HEK293 (cell line): ENCODE results near the gene ST8SIA5.

Experiments used
- CTCF ChIA-PET: fragments of 350-600 bp; formaldehyde crosslinking; extraction: SDS; loops from one replicate; lab custom pipeline; 2021; ENCODE audit warnings: antibody characterized with exemption; lab: Yijun Ruan, JAX
- POLR2A ChIA-PET: fragments of 300-600 bp; formaldehyde crosslinking; extraction: SDS; loops from one replicate; lab custom pipeline; 2020; ENCODE audit warnings: antibody characterized with exemption, inconsistent platforms; lab: Yijun Ruan, JAX
- H3K27ac ChIP-seq: fragments of 200-500 bp; sonication (Bioruptor generic); 2 replicates; pipeline ENCODE4 v1.5.1; 2014; ENCODE audit warnings: low read depth, low read length, control low read depth, inconsistent platforms; ENCODE audit errors: extremely low read depth
- H3K36me3 ChIP-seq, 2 experiments: fragments of 200-500 bp in 1 of 2; sonication (Bioruptor generic) in 1 of 2; 1 replicate in 1 of 2; 2 replicates in 1 of 2; pipeline ENCODE4 v1.5.1; 2014 to 2017; ENCODE audit warnings: inconsistent platforms in 2 of 2, low read length in 2 of 2; ENCODE audit not compliant: control insufficient read depth in 2 of 2, insufficient read depth in 1 of 2
- H3K4me1 ChIP-seq: fragments of 200-500 bp; sonication (Bioruptor generic); 2 replicates; pipeline ENCODE4 v1.5.1; 2014; ENCODE audit warnings: mild to moderate bottlenecking, low read length, inconsistent platforms; ENCODE audit not compliant: control insufficient read depth, insufficient read depth
- H3K4me3 ChIP-seq: 2 replicates; pipeline ENCODE4 v1.5.1; 2011; ENCODE audit warnings: low read depth, mild to moderate bottlenecking, control low read depth, low read length, moderate library complexity
- H3K9me3 ChIP-seq: fragments of 200-500 bp; sonication (Bioruptor generic); 2 replicates; pipeline ENCODE4 v1.5.1; 2014; ENCODE audit warnings: low read depth, low read length, inconsistent platforms; ENCODE audit not compliant: control insufficient read depth, insufficient read depth
- GFI1B ChIP-seq: fragments of 450-650 bp; formaldehyde crosslinking; IDR thresholded peaks from 2 replicates; pipeline ENCODE4 v1.5.1; 2016; ENCODE audit warnings: missing biosample characterization, missing genetic modification characterization
- GLIS2 ChIP-seq: fragments of 450-650 bp; formaldehyde crosslinking; IDR thresholded peaks from 2 replicates; pipeline ENCODE4 v1.5.1; 2016; ENCODE audit warnings: missing biosample characterization, missing genetic modification characterization
- HOXC10 ChIP-seq: sonication (generic); formaldehyde crosslinking; IDR thresholded peaks from 2 replicates; pipeline ENCODE4 v1.8.1; 2023; ENCODE audit warnings: mild to moderate bottlenecking, missing genetic modification reagents
- KLF16 ChIP-seq: fragments of 450-650 bp; formaldehyde crosslinking; IDR thresholded peaks from 2 replicates; pipeline ENCODE4 v1.5.1; 2017; ENCODE audit warnings: missing biosample characterization, missing genetic modification characterization
- MYNN ChIP-seq: fragments of 450-650 bp; formaldehyde crosslinking; IDR thresholded peaks from 2 replicates; pipeline ENCODE4 v1.5.1; 2016; ENCODE audit warnings: missing biosample characterization, missing genetic modification characterization, borderline replicate concordance
- RBAK ChIP-seq: fragments of 450-650 bp; formaldehyde crosslinking; IDR thresholded peaks from 2 replicates; pipeline ENCODE4 v1.5.1; 2016; ENCODE audit warnings: missing biosample characterization, missing genetic modification characterization
- ZBTB17 ChIP-seq: fragments of 450-650 bp; formaldehyde crosslinking; IDR thresholded peaks from 2 replicates; pipeline ENCODE4 v1.5.1; 2016; ENCODE audit warnings: missing biosample characterization, missing genetic modification characterization
- ZEB2 ChIP-seq: fragments of 450-650 bp; formaldehyde crosslinking; IDR thresholded peaks from 2 replicates; pipeline ENCODE4 v1.5.1; 2016; ENCODE audit warnings: missing biosample characterization, missing genetic modification characterization
- ZNF121 ChIP-seq: fragments of 450-650 bp; formaldehyde crosslinking; IDR thresholded peaks from 2 replicates; pipeline ENCODE4 v1.5.1; 2016; ENCODE audit warnings: missing biosample characterization, missing genetic modification characterization
- ZNF132 ChIP-seq: fragments of 450-650 bp; formaldehyde crosslinking; IDR thresholded peaks from 2 replicates; pipeline ENCODE4 v1.5.1; 2017; ENCODE audit warnings: missing biosample characterization, missing genetic modification characterization, borderline replicate concordance
- ZNF184 ChIP-seq: fragments of 450-650 bp; IDR thresholded peaks from 2 replicates; pipeline ENCODE4 v1.5.1; 2018; ENCODE audit warnings: missing biosample characterization, mild to moderate bottlenecking, missing genetic modification characterization
- ZNF214 ChIP-seq: fragments of 450-650 bp; formaldehyde crosslinking; IDR thresholded peaks from 2 replicates; pipeline ENCODE4 v1.5.1; 2017; ENCODE audit warnings: missing biosample characterization, mild to moderate bottlenecking, missing genetic modification characterization, borderline replicate concordance
- ZNF311 ChIP-seq: fragments of 450-650 bp; formaldehyde crosslinking; IDR thresholded peaks from 2 replicates; pipeline ENCODE4 v1.5.1; 2017; ENCODE audit warnings: missing biosample characterization, missing genetic modification characterization, borderline replicate concordance
- ZNF707 ChIP-seq: fragments of 450-650 bp; formaldehyde crosslinking; IDR thresholded peaks from 2 replicates; pipeline ENCODE4 v1.5.1; 2016; ENCODE audit warnings: missing biosample characterization, missing genetic modification characterization
- ZNF776 ChIP-seq: fragments of 450-650 bp; formaldehyde crosslinking; IDR thresholded peaks from 2 replicates; pipeline ENCODE4 v1.5.0; 2017; ENCODE audit warnings: missing biosample characterization, missing genetic modification characterization, borderline replicate concordance
- ZNF830 ChIP-seq: fragments of 450-650 bp; IDR thresholded peaks from 2 replicates; pipeline ENCODE4 v1.5.0; 2018; ENCODE audit warnings: missing biosample characterization, missing genetic modification characterization, low read depth, mild to moderate bottlenecking, moderate library complexity
- TF ChIP-seq, protein P1 (sequence below): fragments of 450-650 bp; formaldehyde crosslinking; IDR thresholded peaks from 2 replicates; pipeline ENCODE4 v1.5.1; 2016; ENCODE audit warnings: missing biosample characterization, missing genetic modification characterization
- TF ChIP-seq, protein P2 (sequence below): fragments of 450-650 bp; formaldehyde crosslinking; IDR thresholded peaks from 2 replicates; pipeline ENCODE4 v1.5.1; 2016; ENCODE audit warnings: missing biosample characterization, missing genetic modification characterization
- TF ChIP-seq, protein P3 (sequence below): fragments of 450-650 bp; formaldehyde crosslinking; IDR thresholded peaks from 2 replicates; pipeline ENCODE4 v1.5.1; 2016; ENCODE audit warnings: missing biosample characterization, missing genetic modification characterization, borderline replicate concordance
- TF ChIP-seq, protein P4 (sequence below): fragments of 450-650 bp; formaldehyde crosslinking; IDR thresholded peaks from 2 replicates; pipeline ENCODE4 v1.5.1; 2017; ENCODE audit warnings: missing biosample characterization, mild to moderate bottlenecking, missing genetic modification characterization, moderate library complexity
- TF ChIP-seq, protein P5 (sequence below): fragments of 450-650 bp; formaldehyde crosslinking; IDR thresholded peaks from 2 replicates; pipeline ENCODE4 v1.5.1; 2017; ENCODE audit warnings: missing biosample characterization, missing genetic modification characterization
- TF ChIP-seq, protein P6 (sequence below): fragments of 450-650 bp; formaldehyde crosslinking; IDR thresholded peaks from 2 replicates; pipeline ENCODE4 v1.5.1; 2016; ENCODE audit warnings: missing biosample characterization, missing genetic modification characterization

Gene ST8SIA5

DNA sequence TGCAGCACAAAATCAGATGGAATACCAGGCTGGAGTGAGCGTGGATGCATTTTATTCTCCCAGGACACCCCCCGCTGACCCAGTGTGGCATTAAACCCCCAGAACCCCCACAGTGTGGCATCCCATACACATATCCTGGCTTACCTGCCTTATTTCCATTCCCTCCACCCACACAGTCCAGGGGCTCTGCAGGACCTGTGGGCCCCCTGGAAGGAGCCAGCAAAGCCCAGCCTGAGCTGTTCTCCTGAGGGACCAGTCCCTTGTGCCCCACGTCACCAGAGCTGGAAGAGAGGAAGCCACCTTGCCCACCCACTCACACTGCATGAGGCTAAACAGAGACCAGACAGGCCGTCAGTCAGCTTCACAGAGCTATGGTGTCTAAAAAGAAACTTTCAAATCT is 20.1 kb downstream of the ST8SIA5 start (continued):
- TF ChIP-seq, protein P1, sequence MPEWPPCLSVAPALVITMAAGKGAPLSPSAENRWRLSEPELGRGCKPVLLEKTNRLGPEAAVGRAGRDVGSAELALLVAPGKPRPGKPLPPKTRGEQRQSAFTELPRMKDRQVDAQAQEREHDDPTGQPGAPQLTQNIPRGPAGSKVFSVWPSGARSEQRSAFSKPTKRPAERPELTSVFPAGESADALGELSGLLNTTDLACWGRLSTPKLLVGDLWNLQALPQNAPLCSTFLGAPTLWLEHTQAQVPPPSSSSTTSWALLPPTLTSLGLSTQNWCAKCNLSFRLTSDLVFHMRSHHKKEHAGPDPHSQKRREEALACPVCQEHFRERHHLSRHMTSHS = no peak
- no peak for TF ChIP-seq KLF16 (tag by site-specific recombination)

DNA sequence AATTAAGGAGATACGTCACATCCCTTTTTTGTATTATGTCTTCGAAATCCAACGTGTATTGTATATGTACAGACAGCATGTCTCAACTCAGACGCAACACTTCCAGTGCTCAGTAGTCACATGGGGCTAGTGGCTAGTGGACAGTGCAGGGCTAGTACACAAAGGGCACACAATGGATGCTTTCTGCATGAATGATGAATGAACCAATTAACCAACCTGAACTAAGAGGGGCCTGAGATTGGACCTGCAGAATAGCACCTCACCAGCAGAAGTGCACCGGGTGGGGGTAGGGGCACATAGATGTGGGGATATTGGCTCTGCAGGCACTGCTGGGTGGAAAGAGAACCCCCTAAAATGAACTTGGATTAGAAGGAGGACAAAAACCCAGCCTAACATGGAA is 20.7 kb downstream of the ST8SIA5 start:
- ChIA-PET CTCF (no interaction called here), POLR2A (no interaction called here)
- no peak for TF ChIP-seq GFI1B (tag by site-specific recombination)
- TF ChIP-seq, protein P2, sequence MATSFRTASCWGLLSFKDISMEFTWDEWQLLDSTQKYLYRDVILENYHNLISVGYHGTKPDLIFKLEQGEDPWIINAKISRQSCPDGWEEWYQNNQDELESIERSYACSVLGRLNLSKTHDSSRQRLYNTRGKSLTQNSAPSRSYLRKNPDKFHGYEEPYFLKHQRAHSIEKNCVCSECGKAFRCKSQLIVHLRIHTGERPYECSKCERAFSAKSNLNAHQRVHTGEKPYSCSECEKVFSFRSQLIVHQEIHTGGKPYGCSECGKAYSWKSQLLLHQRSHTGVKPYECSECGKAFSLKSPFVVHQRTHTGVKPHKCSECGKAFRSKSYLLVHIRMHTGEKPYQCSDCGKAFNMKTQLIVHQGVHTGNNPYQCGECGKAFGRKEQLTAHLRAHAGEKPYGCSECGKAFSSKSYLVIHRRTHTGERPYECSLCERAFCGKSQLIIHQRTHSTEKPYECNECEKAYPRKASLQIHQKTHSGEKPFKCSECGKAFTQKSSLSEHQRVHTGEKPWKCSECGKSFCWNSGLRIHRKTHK (tag by site-specific recombination) = no peak
- no peak for TF ChIP-seq ZNF311 (tag by site-specific recombination)
- no peak for TF ChIP-seq ZNF132 (tag by site-specific recombination)
- TF ChIP-seq, protein P3, sequence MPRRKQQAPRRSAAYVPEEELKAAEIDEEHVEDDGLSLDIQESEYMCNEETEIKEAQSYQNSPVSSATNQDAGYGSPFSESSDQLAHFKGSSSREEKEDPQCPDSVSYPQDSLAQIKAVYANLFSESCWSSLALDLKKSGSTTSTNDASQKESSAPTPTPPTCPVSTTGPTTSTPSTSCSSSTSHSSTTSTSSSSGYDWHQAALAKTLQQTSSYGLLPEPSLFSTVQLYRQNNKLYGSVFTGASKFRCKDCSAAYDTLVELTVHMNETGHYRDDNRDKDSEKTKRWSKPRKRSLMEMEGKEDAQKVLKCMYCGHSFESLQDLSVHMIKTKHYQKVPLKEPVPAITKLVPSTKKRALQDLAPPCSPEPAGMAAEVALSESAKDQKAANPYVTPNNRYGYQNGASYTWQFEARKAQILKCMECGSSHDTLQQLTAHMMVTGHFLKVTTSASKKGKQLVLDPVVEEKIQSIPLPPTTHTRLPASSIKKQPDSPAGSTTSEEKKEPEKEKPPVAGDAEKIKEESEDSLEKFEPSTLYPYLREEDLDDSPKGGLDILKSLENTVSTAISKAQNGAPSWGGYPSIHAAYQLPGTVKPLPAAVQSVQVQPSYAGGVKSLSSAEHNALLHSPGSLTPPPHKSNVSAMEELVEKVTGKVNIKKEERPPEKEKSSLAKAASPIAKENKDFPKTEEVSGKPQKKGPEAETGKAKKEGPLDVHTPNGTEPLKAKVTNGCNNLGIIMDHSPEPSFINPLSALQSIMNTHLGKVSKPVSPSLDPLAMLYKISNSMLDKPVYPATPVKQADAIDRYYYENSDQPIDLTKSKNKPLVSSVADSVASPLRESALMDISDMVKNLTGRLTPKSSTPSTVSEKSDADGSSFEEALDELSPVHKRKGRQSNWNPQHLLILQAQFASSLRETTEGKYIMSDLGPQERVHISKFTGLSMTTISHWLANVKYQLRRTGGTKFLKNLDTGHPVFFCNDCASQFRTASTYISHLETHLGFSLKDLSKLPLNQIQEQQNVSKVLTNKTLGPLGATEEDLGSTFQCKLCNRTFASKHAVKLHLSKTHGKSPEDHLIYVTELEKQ (tag by site-specific recombination) = no peak
- TF ChIP-seq HOXC10 (CRISPR knock-in tag) = no peak
- TF ChIP-seq ZBTB17 (tag by site-specific recombination) = no peak
- no peak for TF ChIP-seq ZNF707 (tag by site-specific recombination)
- no peak for TF ChIP-seq MYNN (tag by site-specific recombination)
- no peak for TF ChIP-seq ZNF184 (tag by site-specific recombination)
- no peak for TF ChIP-seq ZEB2
- TF ChIP-seq, protein P4, sequence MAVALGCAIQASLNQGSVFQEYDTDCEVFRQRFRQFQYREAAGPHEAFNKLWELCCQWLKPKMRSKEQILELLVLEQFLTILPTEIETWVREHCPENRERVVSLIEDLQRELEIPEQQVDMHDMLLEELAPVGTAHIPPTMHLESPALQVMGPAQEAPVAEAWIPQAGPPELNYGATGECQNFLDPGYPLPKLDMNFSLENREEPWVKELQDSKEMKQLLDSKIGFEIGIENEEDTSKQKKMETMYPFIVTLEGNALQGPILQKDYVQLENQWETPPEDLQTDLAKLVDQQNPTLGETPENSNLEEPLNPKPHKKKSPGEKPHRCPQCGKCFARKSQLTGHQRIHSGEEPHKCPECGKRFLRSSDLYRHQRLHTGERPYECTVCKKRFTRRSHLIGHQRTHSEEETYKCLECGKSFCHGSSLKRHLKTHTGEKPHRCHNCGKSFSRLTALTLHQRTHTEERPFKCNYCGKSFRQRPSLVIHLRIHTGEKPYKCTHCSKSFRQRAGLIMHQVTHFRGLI = no peak
- TF ChIP-seq RBAK = no peak
- no peaks in the 10 kb centered on the region for H3K4me1 ChIP-seq
- no peak overlapping the region for H3K4me3 ChIP-seq
- H3K36me3 ChIP-seq = no peaks in the 10 kb centered on the region
- H3K9me3 ChIP-seq = no peaks in the 10 kb centered on the region
- H3K27ac ChIP-seq = no peak overlapping the region

DNA sequence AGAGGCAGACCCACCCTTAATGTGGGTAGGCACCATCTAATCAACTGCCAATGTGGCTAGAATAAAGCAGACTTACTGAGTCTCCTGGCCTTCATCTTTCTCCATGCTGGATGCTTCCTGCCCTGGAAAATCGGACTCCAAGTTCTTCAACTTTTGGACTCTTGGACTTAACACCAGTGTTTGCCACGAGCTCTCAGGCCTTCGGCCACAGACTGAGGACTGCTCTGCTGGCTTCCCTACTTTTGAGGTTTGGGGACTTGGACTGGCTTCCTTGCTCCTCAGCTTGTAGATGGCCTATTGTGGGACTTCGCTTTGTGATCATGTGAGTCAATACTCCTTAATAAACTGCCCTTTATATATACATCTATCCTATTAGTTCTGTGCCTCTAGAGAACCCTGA is 21.9 kb downstream of the ST8SIA5 start:
- no peak overlapping the region for H3K27ac ChIP-seq
- H3K36me3 ChIP-seq = no peaks in the 10 kb centered on the region
- H3K9me3 ChIP-seq = peaks cover 3% of the 10 kb centered on the region
- ChIA-PET CTCF (interaction anchor here (0.6 kb wide), 2 partner anchors 253 to 434 kb away, joined by 3 to 5 read pairs; no protein-coding TSS in a partner anchor), POLR2A (no interaction called here)
- no peak overlapping the region for H3K4me3 ChIP-seq
- no peaks in the 10 kb centered on the region for H3K4me1 ChIP-seq
- TF ChIP-seq MYNN (tag by site-specific recombination) = no peak
- TF ChIP-seq ZNF776 = no peak
- TF ChIP-seq, protein P5, sequence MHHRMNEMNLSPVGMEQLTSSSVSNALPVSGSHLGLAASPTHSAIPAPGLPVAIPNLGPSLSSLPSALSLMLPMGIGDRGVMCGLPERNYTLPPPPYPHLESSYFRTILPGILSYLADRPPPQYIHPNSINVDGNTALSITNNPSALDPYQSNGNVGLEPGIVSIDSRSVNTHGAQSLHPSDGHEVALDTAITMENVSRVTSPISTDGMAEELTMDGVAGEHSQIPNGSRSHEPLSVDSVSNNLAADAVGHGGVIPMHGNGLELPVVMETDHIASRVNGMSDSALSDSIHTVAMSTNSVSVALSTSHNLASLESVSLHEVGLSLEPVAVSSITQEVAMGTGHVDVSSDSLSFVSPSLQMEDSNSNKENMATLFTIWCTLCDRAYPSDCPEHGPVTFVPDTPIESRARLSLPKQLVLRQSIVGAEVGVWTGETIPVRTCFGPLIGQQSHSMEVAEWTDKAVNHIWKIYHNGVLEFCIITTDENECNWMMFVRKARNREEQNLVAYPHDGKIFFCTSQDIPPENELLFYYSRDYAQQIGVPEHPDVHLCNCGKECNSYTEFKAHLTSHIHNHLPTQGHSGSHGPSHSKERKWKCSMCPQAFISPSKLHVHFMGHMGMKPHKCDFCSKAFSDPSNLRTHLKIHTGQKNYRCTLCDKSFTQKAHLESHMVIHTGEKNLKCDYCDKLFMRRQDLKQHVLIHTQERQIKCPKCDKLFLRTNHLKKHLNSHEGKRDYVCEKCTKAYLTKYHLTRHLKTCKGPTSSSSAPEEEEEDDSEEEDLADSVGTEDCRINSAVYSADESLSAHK (tag by site-specific recombination) = no peak
- TF ChIP-seq, protein P6, sequence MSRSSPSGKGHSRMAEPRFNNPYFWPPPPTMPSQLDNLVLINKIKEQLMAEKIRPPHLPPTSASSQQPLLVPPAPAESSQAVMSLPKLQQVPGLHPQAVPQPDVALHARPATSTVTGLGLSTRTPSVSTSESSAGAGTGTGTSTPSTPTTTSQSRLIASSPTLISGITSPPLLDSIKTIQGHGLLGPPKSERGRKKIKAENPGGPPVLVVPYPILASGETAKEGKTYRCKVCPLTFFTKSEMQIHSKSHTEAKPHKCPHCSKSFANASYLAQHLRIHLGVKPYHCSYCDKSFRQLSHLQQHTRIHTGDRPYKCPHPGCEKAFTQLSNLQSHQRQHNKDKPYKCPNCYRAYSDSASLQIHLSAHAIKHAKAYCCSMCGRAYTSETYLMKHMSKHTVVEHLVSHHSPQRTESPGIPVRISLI (tag by site-specific recombination) = no peak
- no peak for TF ChIP-seq GLIS2 (tag by site-specific recombination)
- TF ChIP-seq ZNF830 = no peak
- TF ChIP-seq ZNF121 (tag by site-specific recombination) = no peak
- no peak for TF ChIP-seq ZNF214 (tag by site-specific recombination)
